GM04503 (cell line): ENCODE results near the gene HBP1.
A peak's percentile ranks its signal among the peaks of the same experiment; 100 is the strongest.
"Not testable (repeated sequence)": the region's sequence is repeated elsewhere in the genome, so short reads cannot be mapped to it uniquely, and the experiment has no call there.

Experiments used
- DNase-seq: peaks from one replicate; pipeline ENCODE4 v3.0.0-alpha.2; 2012; ENCODE audit warnings: low read depth

The HBP1 gene

GRCh38 chr7:107154826-107155225 lies 14.0 kb upstream of the HBP1 start:
- DNase-seq: no peak

- not testable (repeated sequence) for DNase-seq
Measured at GRCh38 chr7:107155726-107156125, 13.1 kb upstream of the HBP1 start.

- DNase-seq: no peak
Measured at GRCh38 chr7:107157091-107157490, 11.7 kb upstream of the HBP1 start.

- no peak for DNase-seq
Measured at GRCh38 chr7:107158028-107158427, 10.8 kb upstream of the HBP1 start.

- no peak for DNase-seq
Measured at GRCh38 chr7:107160389-107160788, 8.4 kb upstream of the HBP1 start.

- DNase-seq: no peak
Measured at GRCh38 chr7:107161415-107161814, 7.4 kb upstream of the HBP1 start.

- no peak for DNase-seq
Measured at GRCh38 chr7:107162475-107162874, 6.3 kb upstream of the HBP1 start.

- DNase-seq: no peak
Measured at GRCh38 chr7:107164092-107164491, 4.7 kb upstream of the HBP1 start.

GRCh38 chr7:107165341-107165740 lies 3.5 kb upstream of the HBP1 start:
- no peak for DNase-seq

- no peak for DNase-seq
Measured at GRCh38 chr7:107166736-107167426, 1.9 kb upstream of the HBP1 start.

GRCh38 chr7:107167483-107168232 lies 1.1 kb upstream of the HBP1 start:
- peak; percentile 45 for DNase-seq

- peak; percentile 85 for DNase-seq
Measured at GRCh38 chr7:107169120-107170050, 582 bp downstream of the HBP1 start.

GRCh38 chr7:107170051-107170915 lies 1.5 kb downstream of the HBP1 start:
- no peak for DNase-seq

- DNase-seq: no peak
Measured at GRCh38 chr7:107171496-107171895, 2.7 kb downstream of the HBP1 start.

- no peak for DNase-seq
Measured at GRCh38 chr7:107172276-107173032, 3.7 kb downstream of the HBP1 start.

GRCh38 chr7:107173191-107173590 lies 4.4 kb downstream of the HBP1 start:
- DNase-seq: no peak

GRCh38 chr7:107173691-107174406 lies 5.0 kb downstream of the HBP1 start:
- no peak for DNase-seq

GRCh38 chr7:107179326-107180164 lies 10.7 kb downstream of the HBP1 start:
- no peak for DNase-seq

GRCh38 chr7:107180378-107180777 lies 11.6 kb downstream of the HBP1 start:
- DNase-seq: no peak
